GM19238 (cell line): ENCODE results near the gene SAC3D1.

Experiments used
- DNase-seq: peaks from one replicate; pipeline ENCODE4 v3.0.0; 2011; ENCODE audit warnings: low spot score; ENCODE audit not compliant: insufficient read length

SAC3D1 gene

DNA sequence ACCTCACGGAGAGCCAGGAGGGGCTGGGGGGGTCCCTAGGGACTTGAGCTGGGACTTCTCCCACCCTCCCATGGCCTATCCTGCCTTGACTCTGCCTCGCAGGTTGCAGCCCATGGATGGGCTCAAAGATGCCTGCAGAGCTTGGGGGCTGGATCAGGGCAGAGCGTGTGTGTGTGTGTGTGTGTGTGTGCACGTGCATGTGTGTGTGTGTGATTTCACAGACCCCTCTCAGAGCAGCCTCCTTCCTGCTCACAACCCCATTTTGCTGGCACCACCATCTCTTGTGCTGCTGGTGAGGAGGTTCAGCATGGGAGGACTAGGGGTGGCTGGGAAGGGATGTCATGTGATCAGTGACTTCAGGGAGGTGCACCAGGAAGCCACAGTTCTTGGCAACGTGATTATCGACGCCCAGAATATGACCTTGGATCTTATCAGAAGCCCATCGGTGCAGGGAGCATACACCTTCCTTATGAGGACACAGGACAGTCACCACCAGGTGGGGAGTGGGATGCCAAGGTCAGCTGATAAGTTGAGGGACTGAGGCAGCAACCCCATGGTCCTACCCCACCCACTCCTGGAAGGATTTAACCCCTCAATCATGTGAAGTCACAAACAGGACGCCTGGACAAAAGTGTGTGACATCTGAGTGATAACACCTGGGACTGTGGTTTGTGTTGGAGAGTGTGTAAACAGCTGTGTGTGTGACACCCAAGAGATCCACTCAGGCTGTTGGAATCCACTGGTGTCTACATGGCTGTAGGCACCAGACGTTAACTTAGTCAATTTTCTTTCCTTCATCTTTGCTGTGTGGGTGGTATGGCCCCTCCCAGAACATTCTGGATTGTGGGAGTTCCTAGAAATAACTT lies 19.2 kb downstream of the SAC3D1 start:
- DNase-seq: no peak

DNA sequence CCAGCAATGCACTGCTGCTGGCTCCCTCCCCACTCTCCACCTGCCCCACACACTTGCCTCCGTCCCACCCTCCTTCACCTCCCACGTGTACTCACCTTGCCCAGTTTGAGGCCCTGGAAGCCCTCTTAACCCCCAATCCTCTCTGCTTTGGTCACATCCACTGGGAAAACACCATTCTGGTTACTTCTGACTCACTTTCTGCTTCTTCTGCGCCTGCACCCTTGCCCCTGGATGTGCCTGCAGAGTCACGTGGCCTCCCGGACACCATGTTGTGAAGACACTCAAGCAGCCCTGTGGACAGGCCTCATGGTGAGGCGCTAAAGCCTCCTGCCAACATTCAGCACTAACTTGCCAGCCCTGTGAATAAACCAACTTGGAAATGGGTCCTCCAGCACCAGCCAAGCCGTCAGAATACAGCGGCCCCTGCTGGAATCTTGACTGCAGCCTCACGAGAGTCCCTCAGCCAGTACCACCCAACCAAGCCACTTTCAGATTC lies 20.0 kb downstream of the SAC3D1 start:
- DNase-seq: no peak

GRCh38 chr11:65063532-65063931 lies 22.5 kb downstream of the SAC3D1 start:
- DNase-seq: no peak

GRCh38 chr11:65064847-65065240 lies 23.8 kb downstream of the SAC3D1 start:
- no peak for DNase-seq

- DNase-seq: no peak
Measured at GRCh38 chr11:65065851-65066250, 24.8 kb downstream of the SAC3D1 start.

DNA sequence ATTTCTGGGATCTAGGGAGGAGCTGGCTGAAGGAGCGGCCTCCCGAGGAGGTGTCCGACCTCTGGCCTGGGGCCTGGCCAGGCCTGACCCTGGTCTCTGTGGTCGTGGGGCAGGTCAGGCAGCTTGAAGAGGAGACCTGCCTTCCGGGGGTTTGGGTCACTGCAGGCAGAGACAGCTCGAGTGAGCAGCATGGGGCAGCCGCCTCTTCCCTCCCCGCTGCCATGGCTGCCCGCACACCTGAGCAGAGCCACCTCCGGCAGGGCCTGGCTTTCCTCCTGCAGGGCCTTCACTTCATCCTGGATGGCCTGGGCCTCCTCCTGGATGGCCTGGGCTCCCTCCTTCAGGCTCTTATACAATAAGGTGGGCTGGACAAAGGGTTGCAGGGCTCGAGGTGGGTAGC lies 25.3 kb downstream of the SAC3D1 start:
- no peak for DNase-seq

DNA sequence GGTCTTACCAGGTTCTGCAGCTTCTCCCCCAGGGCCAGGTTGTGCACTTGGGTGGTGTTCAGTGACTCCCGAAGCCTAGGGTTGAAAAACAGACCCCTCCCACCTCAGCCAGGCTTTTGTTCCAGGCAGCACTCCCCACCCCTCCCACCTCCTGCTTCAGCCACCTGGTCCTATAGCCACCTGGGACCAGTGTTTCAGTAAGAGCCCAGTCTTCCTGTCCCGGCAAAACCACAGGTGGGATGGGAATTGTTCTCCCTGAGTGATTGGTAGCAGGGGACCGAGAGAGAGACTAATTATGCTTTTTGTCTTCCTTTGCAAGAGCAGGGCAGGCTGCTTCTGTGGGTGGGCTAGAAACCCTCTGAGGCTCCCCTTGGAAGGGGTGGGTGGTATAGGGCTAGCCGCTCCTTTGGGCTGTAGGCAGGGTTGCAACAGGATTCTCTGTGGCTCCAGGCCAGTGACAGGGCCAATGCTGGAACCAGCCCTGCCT lies 25.8 kb downstream of the SAC3D1 start:
- DNase-seq: no peak

DNA sequence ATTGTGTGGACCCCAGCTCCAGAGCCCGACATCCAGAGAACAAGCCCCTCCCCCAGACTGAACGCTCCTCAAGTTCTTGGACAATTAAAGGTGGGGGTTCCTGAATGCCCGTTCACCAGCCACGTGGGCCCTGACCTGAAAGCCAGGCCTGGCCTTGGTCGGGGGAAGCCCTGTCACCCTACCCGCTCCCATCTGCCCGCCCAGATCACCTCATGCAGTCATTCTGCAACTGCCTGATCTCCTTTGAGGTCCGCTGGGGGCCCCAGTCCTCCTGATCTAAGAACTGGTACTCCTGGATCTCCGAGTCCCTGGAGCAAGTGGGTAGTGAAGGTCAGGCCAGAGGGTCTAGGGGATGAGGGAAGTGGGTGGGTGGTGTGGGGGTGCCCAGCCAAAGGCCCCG lies 26.4 kb downstream of the SAC3D1 start:
- no peak for DNase-seq

GRCh38 chr11:65069217-65069616 lies 28.2 kb downstream of the SAC3D1 start:
- no peak for DNase-seq

GRCh38 chr11:65071907-65072630 lies 31.1 kb downstream of the SAC3D1 start:
- DNase-seq: no peak

- DNase-seq: no peak
Measured at GRCh38 chr11:65072631-65072966, 31.6 kb downstream of the SAC3D1 start.

DNA sequence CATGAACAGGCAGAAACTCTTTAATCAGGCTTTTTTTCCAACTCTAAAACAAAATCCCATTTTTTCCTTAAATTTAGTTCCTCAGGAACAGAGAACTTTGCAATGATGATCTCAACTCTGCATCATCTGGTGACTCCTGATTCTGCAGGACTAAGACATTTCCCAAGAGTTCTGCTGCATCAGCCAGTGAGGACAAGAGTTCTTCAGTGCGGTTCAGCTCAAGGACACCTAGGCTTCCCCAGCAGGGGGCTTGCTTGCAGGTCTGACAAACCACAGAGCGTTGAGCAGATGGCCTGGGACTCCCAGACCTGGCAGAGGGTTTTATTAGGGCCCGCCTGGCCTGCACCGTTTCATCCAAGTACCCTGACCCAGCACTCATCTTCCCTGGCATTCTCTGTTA lies 36.4 kb downstream of the SAC3D1 start:
- DNase-seq: no peak

DNA sequence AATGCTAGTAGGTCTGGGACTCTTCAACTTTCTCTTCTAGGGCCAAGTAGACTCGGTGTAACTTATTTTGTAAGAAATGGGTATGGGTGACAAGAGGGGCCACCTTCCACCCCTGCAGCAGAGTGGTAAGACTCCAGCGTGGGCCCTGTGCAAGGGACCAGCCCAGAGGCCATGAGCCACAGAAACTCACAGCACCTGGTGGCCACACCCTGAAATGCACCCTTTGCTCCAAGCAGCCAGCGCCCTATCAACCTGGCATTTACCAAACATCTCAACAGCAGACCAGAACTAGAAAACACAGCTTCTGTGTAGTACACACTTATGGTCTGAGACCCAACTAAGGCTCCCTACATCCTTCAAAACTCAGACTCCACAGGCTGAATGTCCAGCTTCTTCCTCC lies 37.1 kb downstream of the SAC3D1 start:
- DNase-seq: peak; percentile 57

GRCh38 chr11:65078786-65079342 lies 37.9 kb downstream of the SAC3D1 start:
- DNase-seq: no peak

- DNase-seq: no peak
Measured at GRCh38 chr11:65083134-65083833, 42.3 kb downstream of the SAC3D1 start.

- DNase-seq: peak; percentile 99
Measured at GRCh38 chr11:65083834-65084597, 43.0 kb downstream of the SAC3D1 start, which contains the start of the genes CDCA5 and ZFPL1. TSS of gene CDCA5 (minus strand) at chr11:65084040. CDS start at chr11:65083978, 62 bp downstream. TSS of gene ZFPL1 (plus strand) at chr11:65084222. CDS start at chr11:65084699, 477 bp downstream.

GRCh38 chr11:65084598-65085375 lies 43.8 kb downstream of the SAC3D1 start:
- DNase-seq: no peak

DNA sequence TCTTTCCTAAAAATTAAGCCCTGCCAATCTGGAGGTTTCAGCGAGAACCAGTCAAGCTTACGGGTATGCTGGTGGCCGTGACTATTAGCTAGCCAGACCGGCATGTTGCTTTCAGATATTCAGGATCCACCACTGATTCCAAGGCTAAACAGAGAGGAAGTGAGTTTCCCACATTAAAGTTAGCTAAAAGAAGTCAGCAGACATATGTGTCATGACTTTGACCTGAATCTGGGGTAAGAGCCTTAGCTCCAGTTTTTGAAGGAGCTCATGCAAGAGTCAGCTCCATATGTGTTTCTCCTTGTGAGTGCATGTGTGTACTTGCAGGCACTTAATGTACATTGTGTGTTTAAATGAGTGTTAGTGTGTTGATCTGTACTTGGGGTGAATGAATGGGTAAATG lies 44.4 kb downstream of the SAC3D1 start:
- DNase-seq: no peak

DNA sequence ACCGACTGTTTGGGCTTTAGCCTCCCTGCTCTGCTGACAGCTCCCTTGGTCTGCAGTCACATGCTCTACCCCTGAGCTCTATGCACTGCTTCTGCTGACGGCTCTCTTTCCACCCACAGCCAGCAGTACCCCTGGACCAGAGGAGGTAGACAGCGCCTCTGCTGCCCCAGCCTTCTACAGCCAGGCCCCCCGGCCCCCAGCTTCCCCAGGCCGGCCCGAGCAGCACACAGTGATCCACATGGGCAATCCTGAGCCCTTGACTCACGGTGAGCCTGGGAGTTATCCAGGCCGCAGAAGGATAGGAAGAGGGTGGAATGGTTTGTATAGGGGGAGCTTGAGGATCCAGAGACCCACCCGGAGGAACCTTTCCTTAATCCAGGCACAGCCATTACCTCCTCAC lies 45.8 kb downstream of the SAC3D1 start:
- no peak for DNase-seq

- DNase-seq: no peak
Measured at GRCh38 chr11:65087216-65087615, 46.2 kb downstream of the SAC3D1 start.
